Astrocyte of the cerebellum (primary cell): ENCODE data around the gene ATL3.

Experiments used
- DNase-seq: peaks from one replicate; pipeline ENCODE4 v3.0.0-alpha.2; 2011; ENCODE audit warnings: low read depth
- H3K4me3 ChIP-seq: 2 replicates; pipeline ENCODE4 v1.5.1; 2011; ENCODE audit warnings: mild to moderate bottlenecking, low read depth, low read length, moderate library complexity
- in situ Hi-C: cut with HindIII; loops from 2 replicates; pipeline ENCODE4 v1.10.0; 2017; ENCODE audit warnings: low sequenced_read_pairs
- TF ChIP-seq, protein P1 (sequence below): IDR thresholded peaks from 2 replicates; pipeline ENCODE4 v1.5.1; 2012; ENCODE audit warnings: low read length, low read depth, moderate library complexity, mild to moderate bottlenecking; ENCODE audit errors: missing control alignments

Gene ATL3

GRCh38 chr11:63613517-63614135 is 57.5 kb downstream of the ATL3 start:
- no peak for DNase-seq
- TF ChIP-seq, protein P1, sequence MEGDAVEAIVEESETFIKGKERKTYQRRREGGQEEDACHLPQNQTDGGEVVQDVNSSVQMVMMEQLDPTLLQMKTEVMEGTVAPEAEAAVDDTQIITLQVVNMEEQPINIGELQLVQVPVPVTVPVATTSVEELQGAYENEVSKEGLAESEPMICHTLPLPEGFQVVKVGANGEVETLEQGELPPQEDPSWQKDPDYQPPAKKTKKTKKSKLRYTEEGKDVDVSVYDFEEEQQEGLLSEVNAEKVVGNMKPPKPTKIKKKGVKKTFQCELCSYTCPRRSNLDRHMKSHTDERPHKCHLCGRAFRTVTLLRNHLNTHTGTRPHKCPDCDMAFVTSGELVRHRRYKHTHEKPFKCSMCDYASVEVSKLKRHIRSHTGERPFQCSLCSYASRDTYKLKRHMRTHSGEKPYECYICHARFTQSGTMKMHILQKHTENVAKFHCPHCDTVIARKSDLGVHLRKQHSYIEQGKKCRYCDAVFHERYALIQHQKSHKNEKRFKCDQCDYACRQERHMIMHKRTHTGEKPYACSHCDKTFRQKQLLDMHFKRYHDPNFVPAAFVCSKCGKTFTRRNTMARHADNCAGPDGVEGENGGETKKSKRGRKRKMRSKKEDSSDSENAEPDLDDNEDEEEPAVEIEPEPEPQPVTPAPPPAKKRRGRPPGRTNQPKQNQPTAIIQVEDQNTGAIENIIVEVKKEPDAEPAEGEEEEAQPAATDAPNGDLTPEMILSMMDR: no peak
- in situ Hi-C loops: no loop called here
- peak overlapping the region; percentile 75 for H3K4me3 ChIP-seq

GRCh38 chr11:63612181-63612580 is 59.0 kb downstream of the ATL3 start:
- TF ChIP-seq, protein P1: no peak
- DNase-seq: no peak
- in situ Hi-C loops: no loop called here
- H3K4me3 ChIP-seq: peak overlapping the region; percentile 75

- no peak for DNase-seq
- TF ChIP-seq, protein P1: no peak
- H3K4me3 ChIP-seq: no peak overlapping the region
- in situ Hi-C loops: no loop called here
Observed at GRCh38 chr11:63611395-63611747, 59.8 kb downstream of the ATL3 start.

GRCh38 chr11:63610604-63611394 is 60.4 kb downstream of the ATL3 start:
- TF ChIP-seq, protein P1: no peak
- H3K4me3 ChIP-seq: peak overlapping the region; percentile 3
- in situ Hi-C loops: no loop called here
- no peak for DNase-seq

DNA sequence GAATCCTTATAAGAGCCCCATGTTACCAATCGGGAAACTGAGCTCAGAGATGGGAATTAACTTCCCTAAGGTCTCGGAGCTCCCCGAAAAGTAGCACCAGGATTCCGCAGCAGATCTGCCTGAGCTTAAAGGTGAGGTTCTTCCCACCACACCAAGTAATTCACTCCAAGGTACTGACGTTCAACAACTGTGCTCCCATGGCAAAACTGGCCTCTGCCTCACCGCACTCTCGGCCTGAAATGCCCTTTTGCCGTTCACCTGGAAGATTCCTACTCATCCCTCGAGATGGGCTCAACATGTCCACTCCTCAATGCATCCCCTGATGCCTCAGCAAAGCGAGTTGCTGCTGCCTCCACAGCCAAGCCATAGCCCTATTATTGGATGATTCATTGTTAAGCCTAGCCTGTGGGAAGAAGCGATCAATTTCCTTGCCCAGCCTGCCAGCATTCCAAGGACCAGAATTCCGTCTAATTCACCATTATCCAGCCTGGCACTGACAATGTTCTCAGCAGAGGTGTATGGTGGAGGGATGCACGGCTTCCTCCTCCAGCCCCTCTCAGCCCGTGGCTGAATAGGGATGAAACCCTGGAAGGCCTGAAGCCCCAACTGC is 61.1 kb downstream of the ATL3 start:
- TF ChIP-seq, protein P1: no peak
- H3K4me3 ChIP-seq: no peak overlapping the region
- no peak for DNase-seq
- in situ Hi-C loops: no loop called here

- DNase-seq: no peak
- TF ChIP-seq, protein P1: no peak
- H3K4me3 ChIP-seq: no peak overlapping the region
- in situ Hi-C loops: no loop called here
Observed at GRCh38 chr11:63609536-63609935, 61.6 kb downstream of the ATL3 start.
